Type B pancreatic cell (in vitro differentiated cells): ENCODE data around the gene OSTM1. TPM values are rescaled to one million over a fixed set of nuclear protein-coding genes. Genes with fewer than 3 reads are reported as not detected.
A peak's percentile ranks its signal among the peaks of the same experiment; 100 is the strongest.

Experiments used
- DNase-seq: peaks from one replicate; pipeline ENCODE4 v3.0.0; 2021; ENCODE audit warnings: mixed read lengths; ENCODE audit not compliant: unreplicated experiment; ENCODE audit errors: extremely low spot score
- H3K27ac Mint-ChIP-seq: 2 replicates; pipeline ENCODE4 v1.8.0; 2021; ENCODE audit warnings: mild to moderate bottlenecking, mixed read lengths
- H3K27me3 Mint-ChIP-seq: 2 replicates; pipeline ENCODE4 v1.8.0; 2021; ENCODE audit warnings: mixed read lengths
- H3K36me3 Mint-ChIP-seq: 2 replicates; pipeline ENCODE4 v1.8.0; 2021; ENCODE audit warnings: mixed read lengths
- H3K4me1 Mint-ChIP-seq: one replicate; pipeline ENCODE4 v1.8.0; 2021; ENCODE audit warnings: mixed read lengths; ENCODE audit not compliant: unreplicated experiment
- H3K4me3 Mint-ChIP-seq: 2 replicates; pipeline ENCODE4 v1.8.0; 2021; ENCODE audit warnings: mild to moderate bottlenecking, mixed read lengths
- H3K9me3 Mint-ChIP-seq: 2 replicates; pipeline ENCODE4 v1.8.0; 2021; ENCODE audit warnings: mixed read lengths
- total RNA-seq: library from RNA; stranded (reverse); gene quantifications from 2 replicates; pipeline ENCODE4 v1.2.1, GENCODE V29; 2021; ENCODE audit warnings: low replicate concordance
- TF ChIP-seq, protein P1 (sequence below): fragments of 200-600 bp; sonication (generic); conservative IDR thresholded peaks from 2 replicates; pipeline ENCODE4 v1.5.0; 2021; ENCODE audit warnings: antibody characterized with exemption, mild to moderate bottlenecking

The OSTM1 gene
- total RNA-seq, 1 donor from 2014 or later = 14.5 TPM

DNA sequence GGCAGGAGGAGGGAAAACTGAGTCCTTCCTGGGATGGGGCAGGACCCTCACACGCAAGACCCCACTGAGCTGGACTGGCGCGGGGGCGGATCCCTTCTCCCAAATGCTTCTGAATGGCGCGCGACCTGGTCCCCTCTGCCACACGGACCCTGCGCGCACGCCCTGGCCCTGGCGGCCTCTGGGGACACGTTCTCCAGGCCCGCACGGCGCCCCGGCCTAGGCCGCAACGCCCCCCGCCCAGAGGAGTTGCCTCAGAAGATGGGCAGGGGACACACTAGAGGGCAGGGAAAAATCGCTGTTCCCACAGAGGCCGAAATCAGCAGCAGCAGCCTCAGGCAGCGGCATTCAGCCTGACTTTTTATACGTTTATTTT lies 45.2 kb upstream of the OSTM1 start:
- no peak for DNase-seq
- peaks cover 20% of the 10 kb centered on the region for H3K4me1 Mint-ChIP-seq

DNA sequence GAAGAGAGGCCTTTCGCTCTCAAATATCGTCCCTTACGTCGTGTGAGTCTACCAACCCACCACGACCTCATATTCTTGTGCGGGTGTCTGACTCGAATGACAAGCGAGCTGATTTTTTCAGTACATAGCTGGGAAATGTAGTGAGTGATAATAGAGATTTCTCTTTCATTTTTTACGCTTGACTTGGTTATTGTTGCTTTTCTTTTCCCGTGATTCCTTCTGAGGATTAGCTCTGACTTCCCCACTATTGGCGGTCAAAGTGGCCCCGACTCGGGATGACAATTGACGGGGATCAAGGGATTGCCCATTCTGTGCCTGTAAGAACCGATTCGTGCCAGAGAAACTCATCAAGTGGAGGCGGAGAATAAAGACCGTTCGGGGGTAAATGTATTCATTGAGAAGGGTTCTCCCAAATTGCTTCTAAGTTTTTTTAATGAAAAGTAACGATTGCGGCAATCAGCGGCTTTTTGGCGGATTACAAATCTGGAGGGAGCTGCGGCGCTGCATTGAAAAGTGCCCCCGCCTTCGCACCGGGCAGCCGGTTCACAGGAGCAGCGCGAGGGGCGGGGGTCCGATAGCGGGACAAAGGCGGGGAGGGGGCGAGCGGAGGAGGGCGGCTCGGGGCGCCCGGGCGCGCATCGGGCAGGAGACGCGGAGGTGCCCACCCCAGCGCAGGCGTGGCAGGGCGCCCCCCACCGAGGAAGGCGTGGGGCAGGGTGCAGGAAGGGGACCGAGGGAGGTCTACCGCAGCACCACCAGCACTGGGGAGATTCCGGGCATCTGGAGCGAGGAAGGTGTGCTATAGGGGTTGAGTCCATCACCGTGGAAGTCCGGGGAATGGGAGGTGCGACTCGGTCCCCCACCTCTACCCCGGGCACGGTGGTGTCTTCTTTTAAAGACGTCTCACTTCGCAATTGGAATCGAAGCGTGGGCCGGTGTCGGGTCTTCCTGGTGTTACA lies 44.5 kb upstream of the OSTM1 start:
- TF ChIP-seq, protein P1, sequence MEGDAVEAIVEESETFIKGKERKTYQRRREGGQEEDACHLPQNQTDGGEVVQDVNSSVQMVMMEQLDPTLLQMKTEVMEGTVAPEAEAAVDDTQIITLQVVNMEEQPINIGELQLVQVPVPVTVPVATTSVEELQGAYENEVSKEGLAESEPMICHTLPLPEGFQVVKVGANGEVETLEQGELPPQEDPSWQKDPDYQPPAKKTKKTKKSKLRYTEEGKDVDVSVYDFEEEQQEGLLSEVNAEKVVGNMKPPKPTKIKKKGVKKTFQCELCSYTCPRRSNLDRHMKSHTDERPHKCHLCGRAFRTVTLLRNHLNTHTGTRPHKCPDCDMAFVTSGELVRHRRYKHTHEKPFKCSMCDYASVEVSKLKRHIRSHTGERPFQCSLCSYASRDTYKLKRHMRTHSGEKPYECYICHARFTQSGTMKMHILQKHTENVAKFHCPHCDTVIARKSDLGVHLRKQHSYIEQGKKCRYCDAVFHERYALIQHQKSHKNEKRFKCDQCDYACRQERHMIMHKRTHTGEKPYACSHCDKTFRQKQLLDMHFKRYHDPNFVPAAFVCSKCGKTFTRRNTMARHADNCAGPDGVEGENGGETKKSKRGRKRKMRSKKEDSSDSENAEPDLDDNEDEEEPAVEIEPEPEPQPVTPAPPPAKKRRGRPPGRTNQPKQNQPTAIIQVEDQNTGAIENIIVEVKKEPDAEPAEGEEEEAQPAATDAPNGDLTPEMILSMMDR = no peak
- peaks cover 27% of the 10 kb centered on the region for H3K4me1 Mint-ChIP-seq
- H3K27ac Mint-ChIP-seq = peak overlapping the region; percentile 42
- peak overlapping the region; percentile 89 for H3K4me3 Mint-ChIP-seq
- no peaks in the 10 kb centered on the region for H3K9me3 Mint-ChIP-seq
- no peak for DNase-seq
- H3K36me3 Mint-ChIP-seq = peaks cover 4% of the 10 kb centered on the region
- H3K27me3 Mint-ChIP-seq = peaks cover 96% of the 10 kb centered on the region

More for the DNA sequence above, 45.2 kb upstream of the OSTM1 start:
- H3K36me3 Mint-ChIP-seq = peaks cover 4% of the 10 kb centered on the region
- no peaks in the 10 kb centered on the region for H3K9me3 Mint-ChIP-seq
- H3K4me3 Mint-ChIP-seq = peak overlapping the region; percentile 89
- TF ChIP-seq, protein P1 = no peak
- peaks cover 96% of the 10 kb centered on the region for H3K27me3 Mint-ChIP-seq
- H3K27ac Mint-ChIP-seq = no peak overlapping the region

DNA sequence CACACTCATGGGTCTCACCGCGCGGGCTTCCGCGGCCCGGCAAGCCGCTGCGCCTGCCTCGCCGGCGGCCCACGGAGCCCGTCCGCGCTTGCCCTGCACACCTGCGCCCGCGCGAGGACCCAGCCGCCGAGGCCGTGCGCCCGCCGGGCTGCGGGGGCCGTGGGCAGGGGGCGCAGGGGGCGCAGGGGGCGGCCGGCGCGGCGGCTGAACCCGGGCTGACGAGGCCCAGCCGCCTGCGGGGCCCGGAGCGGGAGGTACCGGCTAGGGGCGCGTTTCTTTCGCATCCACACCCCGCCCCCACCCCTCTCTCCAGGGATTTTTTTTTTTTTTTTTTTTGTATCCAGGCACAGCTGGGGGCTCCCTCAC lies 43.8 kb upstream of the OSTM1 start:
- H3K9me3 Mint-ChIP-seq = no peaks in the 10 kb centered on the region
- TF ChIP-seq, protein P1 = no peak
- peaks cover 4% of the 10 kb centered on the region for H3K36me3 Mint-ChIP-seq
- peaks cover 31% of the 10 kb centered on the region for H3K4me1 Mint-ChIP-seq
- H3K4me3 Mint-ChIP-seq = peak overlapping the region; percentile 89
- DNase-seq = no peak
- no peak overlapping the region for H3K27ac Mint-ChIP-seq
- H3K27me3 Mint-ChIP-seq = peaks cover 96% of the 10 kb centered on the region

DNA sequence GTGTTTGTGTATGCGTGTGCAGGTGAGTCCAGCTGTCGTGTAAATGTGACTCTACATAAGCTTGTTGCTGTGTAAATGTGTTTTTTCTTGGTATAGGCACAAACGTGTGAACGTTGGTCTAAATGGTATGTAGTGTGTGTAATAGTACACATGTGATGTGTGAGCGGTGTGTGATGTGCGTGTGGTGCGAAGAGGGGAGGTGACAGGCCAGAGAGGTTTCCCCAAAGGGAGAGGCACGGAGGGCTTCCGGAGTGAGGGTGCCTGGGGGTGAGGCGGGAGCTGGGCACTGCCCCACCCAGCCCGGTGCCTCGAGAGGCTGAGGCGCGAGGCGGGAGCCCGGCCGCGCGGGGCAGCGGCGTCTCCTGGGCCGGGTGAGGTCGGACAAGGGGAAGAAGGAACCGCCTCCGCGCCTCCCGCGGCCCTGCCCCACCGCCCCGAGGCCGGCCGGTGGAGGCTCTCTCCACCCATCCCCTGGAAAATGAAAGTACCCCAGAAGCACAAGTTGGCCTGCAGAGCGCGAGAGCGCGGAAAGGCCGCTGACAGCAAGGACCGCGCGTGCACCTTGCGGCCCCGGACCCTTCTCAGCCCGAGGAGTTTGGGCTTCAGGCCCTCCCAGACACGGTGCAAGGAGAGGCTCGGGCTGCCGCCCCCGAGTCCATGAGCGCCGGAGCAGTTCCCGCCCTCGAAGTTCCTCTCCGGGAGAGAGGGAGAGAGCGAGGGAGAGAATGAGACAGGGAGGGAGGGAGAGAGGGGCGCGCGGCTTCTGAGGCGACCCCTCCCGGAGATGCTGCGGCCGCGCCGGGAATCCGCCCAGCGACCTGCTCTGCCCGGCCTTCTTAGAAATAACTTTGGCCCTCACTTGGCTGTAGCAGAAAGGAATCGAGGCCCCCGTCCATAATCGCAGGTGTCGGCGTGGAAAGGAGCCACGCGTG lies 43.2 kb upstream of the OSTM1 start:
- Mint-ChIP-seq H3K9me3 (no peaks in the 10 kb centered on the region), H3K4me1 (peaks cover 33% of the 10 kb centered on the region), H3K27ac (peak overlapping the region; percentile 4), H3K27me3 (peaks cover 96% of the 10 kb centered on the region), H3K36me3 (peaks cover 4% of the 10 kb centered on the region), H3K4me3 (peak overlapping the region; percentile 87)
- DNase-seq = no peak
- TF ChIP-seq, protein P1 = no peak

DNA sequence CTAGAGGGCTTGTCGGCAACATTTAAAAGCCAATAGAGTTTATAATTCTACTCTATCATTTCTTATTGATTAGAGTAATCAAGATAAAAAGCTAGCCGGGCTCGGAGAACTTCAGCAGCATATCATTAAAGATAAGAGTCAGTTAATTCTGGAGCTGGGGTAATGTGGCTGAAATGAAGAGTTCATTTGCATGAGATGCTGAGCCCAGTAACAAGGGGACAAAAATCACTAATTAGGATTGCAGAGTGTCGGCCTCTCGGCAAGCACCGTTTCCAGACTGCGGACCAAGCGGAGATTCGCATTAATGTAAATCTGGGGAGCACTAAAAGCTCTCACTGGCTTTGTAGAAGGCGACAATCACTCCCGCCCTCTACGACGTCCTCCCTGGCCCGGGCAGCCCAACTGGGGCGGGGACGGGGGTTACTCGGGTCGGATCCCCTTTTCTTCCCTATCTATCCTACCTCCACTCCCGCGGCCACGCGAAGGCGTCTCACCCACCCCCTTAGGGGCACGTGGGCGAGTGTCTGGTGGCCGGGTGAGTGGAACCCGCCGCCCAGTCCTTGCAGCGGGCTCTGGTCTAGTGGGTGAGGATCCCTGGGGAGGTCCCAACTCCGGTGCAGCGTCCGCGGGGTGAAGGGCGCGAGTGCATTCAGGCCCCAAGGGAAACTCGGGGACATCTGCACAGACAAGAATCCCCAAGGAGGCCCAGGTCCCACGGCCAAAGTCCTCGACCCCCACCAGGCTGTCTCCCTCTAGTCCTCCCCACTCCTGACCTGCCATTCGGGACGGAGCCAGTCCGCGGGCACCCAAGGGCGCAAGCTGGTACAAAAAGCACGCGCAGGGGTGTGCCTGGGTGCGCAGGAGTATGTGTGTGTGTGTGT lies 42.2 kb upstream of the OSTM1 start:
- no peaks in the 10 kb centered on the region for H3K9me3 Mint-ChIP-seq
- H3K27me3 Mint-ChIP-seq = peaks cover 96% of the 10 kb centered on the region
- peak overlapping the region; percentile 36 for H3K27ac Mint-ChIP-seq
- peaks cover 4% of the 10 kb centered on the region for H3K36me3 Mint-ChIP-seq
- peaks cover 33% of the 10 kb centered on the region for H3K4me1 Mint-ChIP-seq
- H3K4me3 Mint-ChIP-seq = peak overlapping the region; percentile 89
- TF ChIP-seq, protein P1 = no peak
- no peak for DNase-seq
